PC-9 (cell line): ENCODE results near the gene TTC22.

Experiments
- CTCF ChIP-seq: fragments of 200-600 bp; sonication (generic); conservative IDR thresholded peaks from 2 replicates; pipeline ENCODE4 v1.6.1; 2017; ENCODE audit warnings: mixed run types, antibody characterized with exemption, mild to moderate bottlenecking, moderate library complexity
- EZH2 ChIP-seq: fragments of 200-600 bp; sonication (generic); IDR thresholded peaks from 2 replicates; pipeline ENCODE4 v1.8.0; 2017; ENCODE audit warnings: antibody characterized with exemption, low read depth

- TF ChIP-seq CTCF, result no peak
- TF ChIP-seq EZH2, result no peak
Measured at GRCh38 chr1:54741531-54741930, 59.6 kb downstream of the TTC22 start.
